HK-2 (cell line): ENCODE measurements around the gene KHDC4.
A peak's percentile ranks its signal among the peaks of the same experiment; 100 is the strongest.

Experiments
- DNase-seq: peaks from one replicate; pipeline ENCODE4 v3.0.0-alpha.2; 2018; ENCODE audit not compliant: unreplicated experiment

KHDC4 gene

GRCh38 chr1:155969377-155969791, 35.2 kb upstream of the KHDC4 start:
- DNase-seq: no peak

GRCh38 chr1:155968670-155969069, 34.5 kb upstream of the KHDC4 start:
- no peak for DNase-seq

- DNase-seq: no peak
Measured at GRCh38 chr1:155968051-155968400, 33.8 kb upstream of the KHDC4 start.

GRCh38 chr1:155967341-155968050, 33.3 kb upstream of the KHDC4 start:
- DNase-seq: no peak

GRCh38 chr1:155966750-155967149, 32.5 kb upstream of the KHDC4 start:
- DNase-seq: no peak

- no peak for DNase-seq
Measured at GRCh38 chr1:155966135-155966534, 31.9 kb upstream of the KHDC4 start.

GRCh38 chr1:155964193-155964592, 30.0 kb upstream of the KHDC4 start:
- no peak for DNase-seq

GRCh38 chr1:155962599-155963211, 28.5 kb upstream of the KHDC4 start:
- DNase-seq: no peak

- peak; percentile 95 for DNase-seq
Measured at GRCh38 chr1:155961937-155962336, 27.7 kb upstream of the KHDC4 start.

- DNase-seq: no peak
Measured at GRCh38 chr1:155960081-155960745, 26.0 kb upstream of the KHDC4 start.

GRCh38 chr1:155957411-155957915, 23.2 kb upstream of the KHDC4 start:
- DNase-seq: no peak

- no peak for DNase-seq
Measured at GRCh38 chr1:155954645-155955044, 20.4 kb upstream of the KHDC4 start.

- DNase-seq: no peak
Measured at GRCh38 chr1:155952505-155952890, 18.3 kb upstream of the KHDC4 start.

- DNase-seq: no peak
Measured at GRCh38 chr1:155951753-155952504, 17.7 kb upstream of the KHDC4 start.

GRCh38 chr1:155950829-155951228, 16.6 kb upstream of the KHDC4 start:
- no peak for DNase-seq

- no peak for DNase-seq
Measured at GRCh38 chr1:155947741-155948140, 13.5 kb upstream of the KHDC4 start.

- no peak for DNase-seq
Measured at GRCh38 chr1:155947292-155947691, 13.1 kb upstream of the KHDC4 start.

- DNase-seq: no peak
Measured at GRCh38 chr1:155946633-155947219, 12.5 kb upstream of the KHDC4 start.

GRCh38 chr1:155944444-155944799, 10.2 kb upstream of the KHDC4 start:
- DNase-seq: no peak

- no peak for DNase-seq
Measured at GRCh38 chr1:155942578-155943141, 8.4 kb upstream of the KHDC4 start.

GRCh38 chr1:155941845-155942531, 7.8 kb upstream of the KHDC4 start:
- no peak for DNase-seq
